ENCODE results near the gene ARHGEF11. TPM values are rescaled to one million over a fixed set of nuclear protein-coding genes. Genes with fewer than 3 reads are reported as not detected.

Gene ARHGEF11
- total RNA-seq, 2 donors from 2014 or later: 35.2 to 43.3 TPM

DNA sequence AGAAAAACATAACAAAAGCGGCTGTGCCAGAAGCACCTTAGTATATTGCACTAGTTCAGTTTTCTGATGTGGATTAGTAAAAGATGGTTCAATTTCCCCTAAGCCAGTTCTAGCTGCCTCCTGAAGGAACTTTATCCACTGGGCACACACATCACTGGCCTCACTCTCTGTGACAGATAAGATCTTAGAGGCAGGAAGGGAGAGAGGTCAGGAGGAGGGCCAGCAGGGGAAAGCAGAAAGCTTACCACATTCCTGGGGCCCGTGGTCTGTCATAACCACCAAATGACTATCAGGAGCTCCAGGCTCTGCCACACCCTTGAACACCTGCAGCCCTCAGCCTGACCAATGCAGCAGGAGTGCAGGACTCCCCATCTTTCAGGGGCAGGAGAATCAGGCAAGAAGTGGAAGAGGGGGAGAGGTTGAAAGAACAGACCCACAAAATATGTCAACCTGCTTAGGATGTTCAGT lies 87.3 kb downstream of the ARHGEF11 start:
- Histone ChIP-seq H3K4me1 (no peaks in the 10 kb centered on the region), H3K27me3 (no peaks in the 10 kb centered on the region), H3K36me3 (peaks cover 5% of the 10 kb centered on the region), H3K9me3 (no peaks in the 10 kb centered on the region), H3K4me3 (no peak overlapping the region), H3K9ac (ENCODE audit: low read depth in 2 of 2, low read length in 2 of 2) (no peak overlapping the region), H3K27ac (no peak overlapping the region)
- no peak for TF ChIP-seq CTCF (IDR thresholded peaks at IDR 0.05)
- intact Hi-C loops (cut with DNase I): no loop called here
- DNase-seq: no peak

- H3K4me1 ChIP-seq: no peaks in the 10 kb centered on the region
- no peaks in the 10 kb centered on the region for H3K27me3 ChIP-seq
- H3K9ac ChIP-seq (ENCODE audit: low read depth in 2 of 2, low read length in 2 of 2): no peak overlapping the region
- H3K9me3 ChIP-seq: no peaks in the 10 kb centered on the region
- intact Hi-C loops (cut with DNase I): no loop called here
- no peak for DNase-seq
- H3K4me3 ChIP-seq: no peak overlapping the region
- no peak for TF ChIP-seq CTCF (IDR thresholded peaks at IDR 0.05)
- peaks cover 5% of the 10 kb centered on the region for H3K36me3 ChIP-seq
- H3K27ac ChIP-seq: no peak overlapping the region
Observed at GRCh38 chr1:156957634-156958033, 87.9 kb downstream of the ARHGEF11 start.

GRCh38 chr1:156956333-156956732 lies 89.2 kb downstream of the ARHGEF11 start:
- no peak for DNase-seq
- Histone ChIP-seq H3K36me3 (peaks cover 5% of the 10 kb centered on the region), H3K9ac (ENCODE audit: low read depth in 2 of 2, low read length in 2 of 2) (no peak overlapping the region), H3K4me1 (no peaks in the 10 kb centered on the region), H3K4me3 (no peak overlapping the region), H3K27ac (no peak overlapping the region), H3K9me3 (no peaks in the 10 kb centered on the region), H3K27me3 (no peaks in the 10 kb centered on the region)
- intact Hi-C loops (cut with DNase I): no loop called here
- TF ChIP-seq CTCF (IDR thresholded peaks at IDR 0.05): no peak

DNA sequence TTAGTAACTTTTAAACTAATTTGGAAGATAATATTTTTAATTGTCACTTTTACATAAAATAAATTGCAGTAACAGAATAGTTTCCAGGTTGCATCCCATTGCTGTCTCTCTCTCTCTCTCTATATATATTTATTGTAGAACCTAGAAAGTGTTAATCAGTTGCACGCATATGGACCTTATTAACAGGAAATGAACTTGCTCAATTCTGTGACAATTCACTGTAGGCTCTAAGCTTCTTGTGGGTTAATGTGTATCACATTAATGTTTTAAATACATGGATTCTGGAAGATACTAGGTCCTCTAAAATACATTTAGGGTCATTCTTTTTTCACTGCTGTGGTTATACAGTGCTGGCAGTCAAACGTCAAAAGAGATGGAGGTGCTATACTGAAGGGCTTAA lies 92.0 kb downstream of the ARHGEF11 start:
- no peak for TF ChIP-seq CTCF (IDR thresholded peaks at IDR 0.05)
- Histone ChIP-seq H3K4me1 (no peaks in the 10 kb centered on the region), H3K4me3 (no peak overlapping the region), H3K9ac (ENCODE audit: low read depth in 2 of 2, low read length in 2 of 2) (no peak overlapping the region), H3K36me3 (no peaks in the 10 kb centered on the region), H3K27me3 (no peaks in the 10 kb centered on the region), H3K9me3 (no peaks in the 10 kb centered on the region), H3K27ac (no peak overlapping the region)
- intact Hi-C loops (cut with DNase I): no loop called here
- DNase-seq: no peak

GRCh38 chr1:156951371-156951770 lies 94.2 kb downstream of the ARHGEF11 start:
- Histone ChIP-seq H3K4me1 (no peaks in the 10 kb centered on the region), H3K4me3 (no peak overlapping the region), H3K27me3 (no peaks in the 10 kb centered on the region), H3K9me3 (no peaks in the 10 kb centered on the region), H3K36me3 (no peaks in the 10 kb centered on the region), H3K27ac (no peak overlapping the region), H3K9ac (ENCODE audit: low read depth in 2 of 2, low read length in 2 of 2) (no peak overlapping the region)
- no peak for DNase-seq
- TF ChIP-seq CTCF (IDR thresholded peaks at IDR 0.05): no peak
- intact Hi-C loops (cut with DNase I): no loop called here

DNA sequence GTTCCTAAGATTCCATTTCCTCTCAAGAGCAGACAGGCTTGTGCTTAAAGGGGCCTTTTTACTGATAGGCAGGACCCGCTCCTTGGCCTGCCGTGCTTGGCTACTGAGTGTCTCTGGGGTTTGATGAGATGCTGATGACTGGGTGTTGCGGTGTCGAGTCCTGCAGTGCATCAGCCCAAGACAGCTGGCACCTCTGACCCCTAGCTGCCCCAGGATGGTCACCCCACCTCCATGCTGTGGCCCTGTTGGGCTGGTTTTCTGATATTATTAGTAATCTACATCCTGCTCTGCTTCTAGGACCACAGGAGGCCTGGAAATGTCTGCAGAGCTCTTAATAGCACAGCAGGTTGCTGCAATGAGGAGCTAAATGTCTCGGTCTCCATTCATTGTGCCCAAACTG lies 96.4 kb downstream of the ARHGEF11 start:
- intact Hi-C loops (cut with DNase I): no loop called here
- no peaks in the 10 kb centered on the region for H3K4me1 ChIP-seq
- no peak for TF ChIP-seq CTCF (IDR thresholded peaks at IDR 0.05)
- no peak overlapping the region for H3K4me3 ChIP-seq
- H3K36me3 ChIP-seq: peaks cover 5% of the 10 kb centered on the region
- no peak overlapping the region for H3K27ac ChIP-seq
- no peak for DNase-seq
- H3K9ac ChIP-seq (ENCODE audit: low read depth in 2 of 2, low read length in 2 of 2): no peak overlapping the region
- no peaks in the 10 kb centered on the region for H3K9me3 ChIP-seq
- no peaks in the 10 kb centered on the region for H3K27me3 ChIP-seq

Measured in colonic mucosa (tissue), 4 donors.